IMR-90 (cell line): ENCODE measurements around the gene ADAMTS18.

Experiments
- BHLHE40 ChIP-seq: fragments of 150-350 bp; IDR thresholded peaks from 2 replicates; pipeline ENCODE4 v1.6.1; 2016; ENCODE audit warnings: mild to moderate bottlenecking, low read depth, low read length
- CTCF ChIP-seq: conservative IDR thresholded peaks from 2 replicates; pipeline ENCODE4 v1.5.1; 2012; ENCODE audit warnings: mild to moderate bottlenecking, low read depth, low read length, improper control_type of control experiment
- ELK1 ChIP-seq: fragments of 150-350 bp; IDR thresholded peaks from 2 replicates; pipeline ENCODE4 v1.6.1; 2016; ENCODE audit warnings: low read depth, mild to moderate bottlenecking, low read length, moderate library complexity, borderline replicate concordance
- MAFK ChIP-seq: IDR thresholded peaks from 2 replicates; pipeline ENCODE4 v1.6.1; 2012; ENCODE audit warnings: low read depth, low read length, improper control_type of control experiment
- MAZ ChIP-seq: IDR thresholded peaks from 2 replicates; pipeline ENCODE4 v1.6.1; 2012; ENCODE audit warnings: low read depth, mild to moderate bottlenecking, low read length, improper control_type of control experiment, moderate library complexity, borderline replicate concordance
- USF2 ChIP-seq: fragments of 150-350 bp; IDR thresholded peaks from 2 replicates; pipeline ENCODE4 v1.6.1; 2017; ENCODE audit warnings: mild to moderate bottlenecking, antibody characterized with exemption, low read length, low read depth

GRCh38 chr16:77335652-77336234 lies 99.1 kb downstream of the ADAMTS18 start:
- no peak for TF ChIP-seq CTCF
- no peak for TF ChIP-seq MAFK
- no peak for TF ChIP-seq MAZ
- no peak for TF ChIP-seq USF2
- no peak for TF ChIP-seq BHLHE40
- no peak for TF ChIP-seq ELK1
